ELR (cell line): Measurements from ENCODE around the gene PSORS1C1.

ENCODE experiments used
- DNase-seq: peaks from one replicate; pipeline ENCODE4 v3.0.0-alpha.2; 2015; ENCODE audit warnings: low read depth

PSORS1C1 gene

DNA sequence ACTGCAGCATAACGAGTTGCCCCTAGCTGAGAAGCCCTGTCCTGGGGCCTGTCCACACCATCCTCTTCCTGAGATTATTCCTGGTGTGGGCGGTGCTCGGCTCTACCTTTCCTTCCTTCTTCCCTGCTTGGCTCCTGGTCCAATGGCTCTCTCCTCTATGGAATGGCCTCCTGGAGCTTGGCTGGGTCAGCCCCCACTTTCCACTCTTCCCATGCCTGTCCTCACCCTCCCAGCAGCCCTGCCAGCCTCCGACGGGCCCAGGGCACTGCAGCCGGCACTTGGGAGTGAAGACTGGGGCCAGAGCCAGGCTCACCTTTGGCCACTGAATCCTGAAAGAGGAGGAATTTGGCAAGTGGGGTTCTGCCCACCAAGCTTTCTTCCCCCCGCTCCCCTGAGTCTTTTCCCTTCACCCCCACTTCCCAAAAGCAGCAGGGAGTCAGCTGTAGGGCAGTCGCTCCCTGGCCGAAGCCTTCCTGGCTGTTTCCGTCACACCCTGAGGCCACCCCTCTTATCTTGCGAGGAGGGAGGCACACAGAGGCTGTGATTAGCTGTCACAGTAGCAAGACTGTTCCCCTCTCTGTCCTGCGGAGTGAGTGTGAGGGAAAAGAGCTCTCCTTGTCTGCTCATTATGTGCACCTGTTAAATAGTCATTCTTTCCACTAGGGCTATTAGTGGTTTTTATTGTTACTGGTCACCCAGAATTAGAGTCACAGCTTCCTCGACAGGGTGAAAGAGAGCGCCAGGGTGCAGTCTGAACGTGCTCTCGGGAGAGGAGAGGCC is 12.0 kb downstream of the PSORS1C1 start:
- no peak for DNase-seq

DNA sequence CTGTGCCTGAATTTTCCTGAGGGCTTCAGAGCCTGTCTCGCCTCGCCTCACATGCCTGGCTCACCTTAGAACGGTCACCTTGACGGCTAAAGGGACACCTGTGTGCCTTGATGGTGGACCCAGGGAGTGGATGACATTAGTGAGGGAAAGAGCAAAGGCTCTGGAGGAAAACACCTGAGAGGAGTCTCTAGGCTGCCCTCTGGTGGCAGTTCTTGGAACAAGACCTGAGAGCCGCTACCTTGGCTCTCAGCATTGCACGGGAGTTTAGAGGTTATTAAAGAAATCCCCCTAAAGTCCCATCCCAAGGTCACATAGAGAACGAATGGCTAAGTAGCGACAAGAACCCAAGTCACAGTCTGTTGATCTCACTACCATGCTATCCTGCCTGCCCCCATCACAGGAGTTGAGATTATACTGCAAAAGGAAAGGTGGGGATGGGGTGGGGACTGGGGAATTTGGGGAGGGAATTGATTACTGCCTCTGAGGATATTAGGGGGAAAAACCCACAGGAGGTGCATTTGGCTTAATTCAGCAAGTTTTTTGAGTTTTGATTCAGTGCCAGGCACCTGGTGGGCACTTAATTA is 13.6 kb downstream of the PSORS1C1 start:
- DNase-seq = peak; percentile 65

DNA sequence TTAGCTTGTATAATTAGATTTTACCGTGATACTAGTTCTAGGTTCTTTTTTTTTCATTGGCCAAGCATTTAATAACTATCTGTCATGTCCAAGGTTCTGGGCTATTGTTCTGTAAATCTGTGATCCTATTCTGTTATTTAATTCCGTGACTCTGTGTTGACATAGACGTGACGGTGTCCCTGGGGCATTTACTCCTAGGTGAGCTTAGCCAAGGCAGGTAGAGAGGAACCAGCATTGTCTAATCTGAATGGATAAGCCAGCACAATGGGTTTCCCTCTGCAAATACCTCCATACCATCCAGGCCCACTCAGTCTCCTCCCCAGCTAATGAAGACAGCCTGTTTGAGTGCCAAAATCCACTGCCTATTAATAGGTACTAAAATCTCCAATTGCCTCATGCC is 14.5 kb downstream of the PSORS1C1 start:
- no peak for DNase-seq

DNA sequence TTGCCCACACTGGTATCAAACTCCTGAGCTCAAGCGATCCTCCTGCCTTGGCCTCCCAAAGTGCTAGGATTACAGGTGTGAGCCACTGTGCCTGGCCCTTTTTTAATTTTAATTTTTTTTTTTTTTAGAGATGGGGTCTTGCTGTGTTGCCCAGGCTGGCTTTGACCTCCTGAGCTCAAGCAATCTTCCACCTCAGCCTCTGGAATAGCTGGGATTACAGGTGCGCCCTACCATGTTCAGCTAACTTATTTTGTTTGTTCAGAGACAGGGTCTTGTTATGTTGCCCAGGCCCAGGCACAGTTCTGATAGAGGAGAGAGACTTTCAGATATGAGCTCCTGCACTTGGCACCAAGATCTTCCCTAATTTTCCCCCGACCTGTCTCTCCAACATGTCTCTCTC is 16.2 kb downstream of the PSORS1C1 start:
- DNase-seq = no peak

DNA sequence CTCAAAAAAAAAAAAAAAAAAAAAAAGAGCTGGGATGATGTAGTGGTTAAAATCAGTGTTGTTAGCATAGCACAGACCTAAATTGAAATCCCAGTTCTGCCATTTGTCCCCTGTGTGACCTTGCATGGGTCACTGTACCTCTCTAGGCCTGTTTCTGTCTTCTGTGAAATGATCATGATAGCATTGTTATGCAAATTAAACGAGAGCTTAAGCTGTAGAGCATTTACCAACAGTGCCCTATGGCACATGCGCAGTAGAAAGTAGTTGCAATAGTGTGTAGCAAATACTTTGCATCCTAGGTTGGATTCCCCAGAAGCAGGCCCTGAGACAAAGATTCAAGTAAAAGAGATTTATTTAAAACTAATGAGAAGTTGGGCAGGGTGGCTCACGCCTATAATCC is 17.0 kb downstream of the PSORS1C1 start:
- DNase-seq = no peak

DNA sequence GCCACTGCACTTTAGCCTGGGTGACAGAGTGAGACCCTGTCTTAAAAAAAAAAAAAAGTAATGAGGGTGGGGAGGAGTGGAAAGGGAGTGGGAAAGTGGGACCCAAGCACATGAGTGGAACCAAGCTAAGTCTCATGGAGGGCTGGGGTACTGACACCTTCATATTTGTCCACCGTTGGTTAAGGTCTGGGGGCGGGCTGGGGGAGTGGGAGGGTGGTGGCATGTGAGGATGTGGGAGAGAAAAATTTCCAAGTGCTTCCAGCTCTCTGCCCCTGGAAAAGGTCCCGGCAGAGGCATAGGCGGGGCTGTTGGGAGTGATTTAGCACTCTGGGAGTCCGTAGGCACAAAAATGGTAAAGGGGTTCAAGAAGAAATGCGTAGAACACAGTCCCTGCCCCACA is 18.2 kb downstream of the PSORS1C1 start:
- DNase-seq = no peak

DNA sequence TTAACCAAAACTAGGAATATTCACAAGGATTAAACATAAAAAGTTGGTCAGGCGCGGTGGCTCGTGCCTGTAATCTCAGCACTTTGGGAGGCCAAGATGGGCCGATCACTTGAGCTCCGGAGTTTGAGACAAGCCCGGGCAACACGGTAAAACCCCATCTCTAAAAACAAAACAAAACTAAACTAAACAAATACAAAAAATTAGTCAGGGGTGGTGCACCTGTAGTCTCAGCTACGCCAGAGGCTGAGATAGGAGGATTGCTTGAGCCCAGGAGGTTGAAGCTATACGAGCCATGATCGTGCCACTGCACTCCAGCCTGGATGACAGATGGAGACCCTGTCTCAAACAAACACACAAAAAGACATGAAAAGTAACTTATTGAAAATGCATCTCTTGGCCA is 21.1 kb downstream of the PSORS1C1 start:
- DNase-seq = no peak

DNA sequence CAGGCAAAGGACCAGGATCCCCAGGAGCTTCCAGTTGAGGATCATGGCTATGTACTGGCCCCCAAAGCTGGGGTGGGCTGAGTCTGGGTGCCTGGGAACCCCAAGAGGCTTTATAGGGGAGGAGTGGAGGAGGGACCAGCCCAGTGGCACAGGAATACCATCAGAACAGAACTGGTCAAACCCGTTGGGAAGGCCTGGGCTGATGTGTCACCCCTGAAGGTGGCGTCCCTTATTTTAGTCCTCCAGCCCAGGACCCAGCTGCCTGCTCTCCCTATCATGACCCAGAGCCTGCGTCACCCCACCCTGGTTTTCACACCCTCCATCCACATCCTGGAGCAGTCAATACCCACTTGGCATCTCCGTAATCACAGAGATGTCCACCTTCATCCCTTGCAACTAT is 24.4 kb downstream of the PSORS1C1 start, which contains the start of gene PSORS1C2:
TSS of gene PSORS1C2 (minus strand) at position 85 of the 400 bp plus-strand sequence. CDS start at position 45, 40 bp downstream.
- DNase-seq = no peak

DNA sequence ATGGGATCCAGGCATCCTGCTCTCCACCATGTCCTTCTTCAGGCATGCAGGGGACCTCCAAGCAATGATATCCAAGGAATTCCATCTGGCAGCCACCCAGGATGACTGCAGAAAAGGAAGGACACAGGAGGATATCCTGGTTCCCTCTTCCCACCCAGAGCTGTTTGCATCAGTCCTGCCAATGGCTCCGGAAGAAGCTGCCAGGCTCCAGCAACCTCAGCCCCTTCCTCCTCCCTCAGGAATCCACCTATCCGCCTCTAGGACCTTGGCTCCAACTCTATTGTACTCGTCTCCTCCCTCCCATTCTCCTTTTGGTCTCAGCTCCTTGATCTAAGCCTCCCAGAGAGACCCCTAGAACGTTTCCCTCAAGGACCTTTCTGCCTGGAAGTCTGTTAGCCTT is 25.0 kb downstream of the PSORS1C1 start:
- peak; percentile 32 for DNase-seq

DNA sequence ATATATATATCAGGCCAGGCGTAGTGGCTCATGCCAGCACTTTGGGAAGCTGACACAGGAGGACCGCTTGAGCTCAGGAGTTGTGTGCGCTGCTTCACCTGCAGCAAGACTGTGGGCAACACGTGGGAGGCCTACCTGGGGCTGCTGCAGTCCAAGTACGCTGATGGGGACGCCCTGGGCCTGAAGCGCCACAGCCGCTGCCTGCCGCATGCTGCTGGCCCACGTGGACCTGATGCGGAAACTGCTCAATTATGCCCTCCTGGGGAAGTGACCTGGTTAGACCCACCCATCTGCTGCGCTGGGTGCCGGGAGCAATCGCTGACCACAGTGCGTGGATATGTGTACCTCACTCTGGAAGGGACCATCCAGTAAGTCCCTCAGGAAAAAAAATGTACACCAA is 26.0 kb downstream of the PSORS1C1 start:
- no peak for DNase-seq

DNA sequence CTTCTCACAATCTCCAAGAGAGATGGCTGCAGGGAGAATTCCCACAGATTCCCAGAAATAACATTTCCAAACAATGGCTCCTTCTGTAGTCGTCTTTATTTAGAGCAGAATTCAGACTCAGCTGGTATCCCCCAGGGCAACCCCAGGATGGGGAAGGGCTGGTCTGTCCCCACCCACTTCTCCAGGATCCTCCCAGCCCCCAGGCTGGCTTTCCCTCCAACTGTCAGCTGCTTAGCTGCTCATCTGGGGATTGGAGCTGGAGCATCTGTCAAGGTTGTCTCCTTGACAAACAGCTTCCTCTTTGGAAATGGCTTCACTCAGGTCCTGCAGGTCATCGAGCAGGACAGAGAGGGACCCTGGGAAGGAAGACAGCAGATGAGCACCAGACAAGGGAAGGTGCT is 27.8 kb downstream of the PSORS1C1 start:
- DNase-seq = no peak

DNA sequence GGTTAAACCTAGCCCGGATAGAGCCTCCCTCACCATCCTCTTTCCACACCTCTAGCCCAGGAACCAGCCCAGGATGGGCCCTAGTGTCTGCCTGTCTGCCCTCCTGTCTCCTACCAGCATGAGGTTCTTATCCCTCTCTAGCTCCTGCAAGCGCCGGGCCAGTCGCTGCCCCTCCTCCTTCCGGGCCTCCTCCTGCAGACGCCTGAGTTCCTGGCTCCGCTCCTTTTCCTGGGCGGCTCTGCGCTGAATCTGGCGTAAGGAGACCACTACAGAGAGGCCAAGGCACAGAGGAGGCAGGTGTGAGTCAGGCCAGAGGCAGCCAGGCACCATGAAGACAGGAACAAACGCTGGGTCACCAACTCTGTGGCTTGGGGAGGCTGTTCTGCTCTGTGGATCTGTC is 28.5 kb downstream of the PSORS1C1 start:
- peak; percentile 93 for DNase-seq

DNA sequence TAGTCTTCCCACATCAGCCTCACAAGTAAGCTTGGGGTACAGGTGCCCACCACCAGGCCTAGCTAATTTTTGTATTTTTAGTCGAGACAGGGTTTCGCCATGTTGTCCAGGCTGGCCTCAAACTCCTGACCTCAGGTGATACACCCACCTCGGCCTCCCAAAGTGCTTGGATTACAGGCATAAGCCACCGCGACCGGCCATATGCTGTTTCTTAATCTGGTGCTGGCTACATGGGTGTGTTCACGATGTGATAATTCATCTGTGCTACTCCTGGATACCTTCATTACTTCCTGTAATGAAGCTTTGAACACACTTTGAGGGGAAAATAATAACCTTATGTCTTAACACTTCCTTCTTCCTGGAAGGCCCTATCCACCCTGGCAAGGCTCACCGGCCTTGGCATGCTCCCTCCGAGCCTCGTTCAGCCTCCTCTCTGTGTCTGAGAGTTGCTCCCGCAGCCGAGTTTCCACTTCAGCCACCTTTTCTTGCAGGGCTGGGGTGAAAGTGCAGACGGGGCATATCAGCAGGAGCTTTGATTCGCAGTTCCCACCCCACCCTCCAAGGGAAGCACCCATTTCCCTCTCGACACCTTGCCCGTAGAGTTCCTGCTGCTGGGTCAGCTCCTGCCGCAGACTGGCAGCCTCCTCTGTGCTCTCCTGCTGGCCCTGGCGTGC is 29.8 kb downstream of the PSORS1C1 start:
- no peak for DNase-seq

DNA sequence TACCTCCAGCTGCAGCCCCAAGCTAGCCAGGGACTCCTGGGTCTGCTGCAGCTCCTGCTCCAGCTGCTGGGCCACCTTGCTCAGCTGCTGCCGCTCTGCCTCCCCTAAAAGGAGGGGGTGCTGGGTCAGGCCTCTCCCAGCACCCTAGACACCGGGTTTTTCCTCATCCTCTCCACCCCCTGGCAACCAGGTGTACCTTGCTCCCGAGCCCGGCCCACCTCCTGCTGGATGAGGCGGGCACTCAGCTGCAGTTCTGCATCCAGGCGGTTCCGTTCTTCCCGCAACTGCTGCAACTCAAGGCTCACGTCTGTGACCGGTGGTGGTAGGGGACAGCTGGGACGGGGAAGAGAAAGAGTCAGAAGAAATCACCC is 30.4 kb downstream of the PSORS1C1 start:
- no peak for DNase-seq

DNA sequence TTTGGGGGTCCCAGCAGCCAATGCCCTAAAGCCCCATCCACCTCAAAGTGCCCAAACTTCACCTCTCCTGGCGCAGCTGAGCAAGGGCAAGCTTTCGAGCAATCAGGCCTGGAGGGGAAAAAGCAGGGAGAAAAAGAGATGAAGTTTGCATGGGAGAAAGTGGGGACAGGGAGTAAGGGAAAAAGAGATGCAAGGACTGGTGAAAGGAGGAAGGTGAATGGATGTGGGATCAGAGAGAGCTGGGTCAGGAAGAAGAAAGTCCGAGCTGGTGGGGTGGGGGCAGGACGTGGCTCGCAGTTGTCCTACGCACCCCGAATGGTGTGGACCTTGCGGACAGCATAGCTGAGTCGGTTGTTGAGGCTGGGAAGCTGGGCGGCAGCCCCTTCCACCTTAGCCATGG is 30.8 kb downstream of the PSORS1C1 start:
- no peak for DNase-seq

DNA sequence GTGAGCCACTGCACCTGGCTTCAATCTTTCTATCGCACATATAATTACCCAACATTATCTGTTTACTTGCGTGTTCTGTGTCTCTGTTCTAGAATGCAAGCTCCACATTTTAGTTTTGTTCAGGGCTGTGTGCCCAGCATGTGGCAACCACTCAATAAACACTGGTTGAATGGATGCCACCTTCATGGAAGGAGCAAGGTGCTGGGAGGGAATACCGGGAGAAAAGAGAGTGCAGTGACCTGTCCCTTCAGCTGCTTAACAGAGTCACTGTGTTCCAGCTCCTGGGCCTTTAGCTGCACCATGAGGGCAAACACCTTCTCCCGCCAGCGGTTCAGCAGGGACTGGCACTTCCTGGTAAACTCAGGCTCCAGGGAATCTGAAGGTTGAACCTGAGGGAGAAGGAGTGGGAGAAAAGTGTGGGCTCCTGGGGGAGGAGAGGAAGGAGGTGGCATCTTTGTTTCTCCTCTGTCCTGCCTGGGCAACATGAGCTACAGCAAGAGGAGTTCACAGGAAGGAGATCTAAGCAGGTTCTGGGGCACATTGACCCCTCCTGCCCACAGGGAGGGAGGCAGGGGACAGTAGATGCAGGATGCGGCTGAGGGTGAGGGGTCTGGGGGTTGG is 35.3 kb downstream of the PSORS1C1 start:
- no peak for DNase-seq

DNA sequence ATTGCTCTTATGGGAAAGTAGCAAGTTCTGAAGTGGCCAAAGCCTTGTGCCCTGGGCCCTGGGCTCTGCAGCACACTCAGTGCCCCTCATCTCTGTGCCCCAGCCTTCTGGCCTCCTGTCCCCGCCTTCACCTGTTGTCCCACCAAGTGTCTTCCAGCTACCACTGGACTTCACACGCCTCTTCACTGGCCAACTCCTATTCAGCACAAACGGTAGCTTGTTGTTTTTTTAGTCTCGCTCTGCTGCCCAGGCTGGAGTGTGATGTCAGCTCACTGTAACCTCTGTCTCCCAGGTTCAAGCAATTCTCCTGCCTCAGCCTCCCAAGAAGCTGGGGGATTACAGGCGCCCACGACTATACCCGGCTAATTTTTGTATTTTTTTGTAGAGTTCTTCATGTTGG is 38.2 kb downstream of the PSORS1C1 start:
- DNase-seq = no peak

DNA sequence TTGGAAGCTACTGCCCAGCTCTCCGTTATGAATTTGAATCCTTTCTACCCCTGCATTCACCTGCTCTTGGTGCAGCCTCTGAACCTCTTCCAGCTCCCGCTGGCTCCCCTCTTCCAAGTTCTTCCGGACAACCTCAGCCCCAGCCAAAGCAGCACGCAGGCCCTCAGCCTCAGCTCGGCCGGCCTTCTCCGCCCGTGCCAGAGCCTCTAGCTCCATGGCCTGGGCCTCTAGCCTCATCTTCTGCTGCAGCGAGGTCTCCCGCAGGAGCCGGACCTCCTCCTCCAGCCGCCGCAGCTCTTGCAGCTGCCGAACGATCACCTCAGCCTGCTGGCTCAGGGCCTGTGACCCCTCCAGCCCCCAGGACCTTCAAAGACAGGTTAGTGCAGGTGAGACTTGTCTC is 39.8 kb downstream of the PSORS1C1 start:
- DNase-seq = no peak

DNA sequence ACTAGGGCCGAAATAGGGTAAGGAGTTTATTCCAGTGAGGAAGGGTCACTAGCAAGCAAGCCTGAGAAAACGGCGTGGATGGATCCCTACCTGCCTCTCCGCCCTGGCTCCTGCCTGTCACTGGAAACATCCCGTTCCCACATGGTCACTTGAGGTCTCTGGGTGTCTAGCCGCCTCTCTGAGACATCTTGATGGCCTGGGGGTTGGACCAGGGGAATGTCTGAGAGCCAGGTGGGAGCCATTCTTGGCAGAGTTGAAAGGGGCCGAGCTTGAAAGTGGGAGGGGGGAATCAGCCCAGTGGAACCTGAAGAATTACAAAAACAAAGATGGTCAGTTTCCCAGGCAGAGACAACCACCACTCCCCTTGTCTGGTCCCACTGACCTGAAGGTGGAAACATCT is 42.0 kb downstream of the PSORS1C1 start:
- DNase-seq = no peak

DNA sequence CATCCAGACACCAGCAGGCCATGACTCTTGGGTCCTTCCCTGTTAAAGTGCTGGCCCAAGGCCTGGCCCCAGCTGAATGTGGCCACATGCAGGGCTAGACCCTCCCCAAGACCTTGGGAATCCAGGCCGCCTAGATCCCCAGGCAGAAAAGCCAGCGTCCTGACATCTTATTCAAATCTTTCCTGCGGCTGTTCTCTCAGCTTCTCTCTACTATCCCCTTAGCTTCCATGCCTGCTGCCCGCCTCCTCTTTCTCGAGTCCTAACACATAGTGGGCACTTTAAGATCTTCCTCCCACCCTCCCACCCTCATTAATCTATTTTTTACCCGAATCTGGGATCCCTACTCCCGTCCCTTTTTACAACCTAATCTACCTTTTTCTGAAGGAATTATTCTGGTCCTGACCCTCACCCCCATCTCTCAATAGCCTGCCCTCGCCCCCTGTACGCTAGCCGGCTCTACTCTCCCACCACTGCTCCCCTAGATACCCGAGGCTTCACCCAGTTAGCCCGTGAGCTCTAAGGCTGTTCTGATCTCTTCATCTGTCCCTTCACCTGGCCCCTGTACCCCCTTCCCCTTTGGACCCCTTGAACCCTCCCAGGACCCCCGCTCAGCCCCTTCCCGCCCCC is 43.0 kb downstream of the PSORS1C1 start, which contains the start of gene CCHCR1:
TSS of gene CCHCR1 (minus strand) at position 290 of the 627 bp plus-strand sequence. CDS start at position 88, 202 bp downstream.
- peak; percentile 15 for DNase-seq

DNA sequence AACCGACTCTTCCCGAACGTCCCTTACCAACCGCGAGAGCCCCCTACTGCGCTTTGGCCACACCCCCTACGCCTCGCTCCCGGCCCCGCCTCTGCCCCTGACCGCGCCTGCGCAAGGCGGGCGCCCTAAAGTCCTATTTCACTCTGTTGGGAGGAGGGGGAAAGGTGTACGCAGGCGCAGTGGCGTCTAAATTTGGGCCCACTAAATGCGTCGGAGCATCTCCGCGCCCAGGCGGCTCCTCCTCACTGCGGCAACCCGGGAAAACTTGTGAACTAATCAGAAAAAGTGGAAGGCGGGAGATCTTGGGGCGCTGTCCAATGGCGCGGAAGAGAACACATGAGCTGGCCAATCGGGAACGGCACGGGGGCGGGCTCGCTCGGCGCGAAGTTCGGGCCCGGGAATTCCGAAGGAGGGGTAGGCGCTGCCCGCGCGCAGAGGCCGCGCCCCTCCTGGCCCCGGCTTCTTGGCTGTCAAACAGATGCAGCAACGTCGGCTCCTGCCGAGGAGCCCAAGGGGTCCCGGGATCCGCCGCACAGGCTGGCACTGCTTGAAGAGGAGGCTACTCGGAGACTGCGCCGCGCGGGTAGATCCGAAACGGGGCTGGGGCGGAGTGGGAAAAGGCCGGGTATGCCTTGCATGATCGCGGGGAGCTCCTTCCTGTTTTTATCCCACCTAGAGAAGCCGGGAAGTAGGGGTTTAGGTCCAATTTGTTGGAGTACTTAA is 43.7 kb downstream of the PSORS1C1 start, which contains the start of gene TCF19:
TSS of gene TCF19 (plus strand) at position 450 of the 723 bp plus-strand sequence. CDS start 881 bp downstream, outside the sequence.
- DNase-seq = peak; percentile 100
